SU-DHL-6 (cell line): ENCODE measurements around the gene WFDC1.

Experiments
- H2AFZ ChIP-seq: fragments of 200-600 bp; sonication (generic); 2 replicates; pipeline ENCODE4 v1.6.1; 2014; ENCODE audit warnings: low read depth, mild to moderate bottlenecking, moderate library complexity, mixed read lengths, antibody characterized with exemption, low read length; ENCODE audit not compliant: severe bottlenecking
- H3F3A ChIP-seq: fragments of 200-600 bp; shearing (Covaris generic); 2 replicates; pipeline ENCODE4 v1.6.0; 2016; ENCODE audit warnings: antibody characterized with exemption, mild to moderate bottlenecking; ENCODE audit not compliant: insufficient read depth
- H3K27ac ChIP-seq: fragments of 200-600 bp; sonication (generic); 2 replicates; pipeline ENCODE4 v1.5.1; 2016; ENCODE audit warnings: low read depth, mild to moderate bottlenecking, low read length, moderate library complexity, mixed read lengths
- H3K27me3 ChIP-seq: fragments of 200-600 bp; sonication (generic), shearing (Covaris generic); 2 replicates; pipeline ENCODE4 v1.6.0; 2014; ENCODE audit warnings: mild to moderate bottlenecking, low read length
- H3K36me3 ChIP-seq: fragments of 200-600 bp; sonication (generic); 2 replicates; pipeline ENCODE4 v1.6.1; 2014; ENCODE audit warnings: mild to moderate bottlenecking, low read length, mixed read lengths
- H3K4me2 ChIP-seq: fragments of 300-600, 200-600 bp; shearing (Covaris generic), sonication (generic); 2 replicates; pipeline ENCODE4 v1.6.0; 2014; ENCODE audit warnings: low read length, low read depth, mild to moderate bottlenecking; ENCODE audit not compliant: poor library complexity, severe bottlenecking
- H3K4me3 ChIP-seq: fragments of 200-600 bp; sonication (generic); 2 replicates; pipeline ENCODE4 v1.5.1; 2014; ENCODE audit warnings: antibody characterized with exemption, low read length, mild to moderate bottlenecking, mixed read lengths; ENCODE audit not compliant: insufficient read depth, poor library complexity, severe bottlenecking
- H3K79me2 ChIP-seq: fragments of 200-600 bp; sonication (generic); 2 replicates; pipeline ENCODE4 v1.6.1; 2014; ENCODE audit warnings: mild to moderate bottlenecking, low read length, moderate library complexity; ENCODE audit not compliant: insufficient read depth
- H3K9ac ChIP-seq: fragments of 200-600 bp; sonication (generic); 2 replicates; pipeline ENCODE4 v1.7.0; 2014; ENCODE audit warnings: mild to moderate bottlenecking, low read length
- H3K9me2 ChIP-seq: fragments of 200-600 bp; sonication (generic); replicated peaks from 2 replicates; pipeline ENCODE4 v1.6.1; 2014; ENCODE audit warnings: low read length; ENCODE audit not compliant: insufficient read depth
- H3K9me3 ChIP-seq: fragments of 200-600 bp; sonication (generic); 2 replicates; pipeline ENCODE4 v1.6.1; 2014; ENCODE audit warnings: low read length, mixed read lengths; ENCODE audit not compliant: insufficient read depth
- H4K20me1 ChIP-seq: fragments of 200-600 bp; sonication (generic); 2 replicates; pipeline ENCODE4 v1.6.1; 2014; ENCODE audit warnings: low read depth, mild to moderate bottlenecking, antibody characterized with exemption, low read length, moderate library complexity, mixed read lengths
- CTCF ChIP-seq: fragments of 200-600 bp; sonication (generic); IDR thresholded peaks from one replicate; pipeline ENCODE4 v1.5.1; 2017; ENCODE audit warnings: antibody characterized with exemption, mild to moderate bottlenecking, low read length, moderate library complexity; ENCODE audit not compliant: insufficient read depth, poor library complexity, severe bottlenecking
- EZH2phosphoT487 ChIP-seq: fragments of 200-600 bp; sonication (generic), shearing (Covaris generic); conservative IDR thresholded peaks from 2 replicates; pipeline ENCODE4 v1.6.1; 2018; ENCODE audit warnings: mild to moderate bottlenecking, antibody characterized with exemption, low read length, moderate library complexity, mixed read lengths

The WFDC1 gene

GRCh38 chr16:84370723-84371552 is 76.3 kb downstream of the WFDC1 start:
- no peaks in the 10 kb centered on the region for H3K36me3 ChIP-seq
- H3K27me3 ChIP-seq, result no peaks in the 10 kb centered on the region
- no peak overlapping the region for H3K9ac ChIP-seq
- H3K9me2 ChIP-seq, result no peaks in the 10 kb centered on the region
- no peak overlapping the region for H3K4me2 ChIP-seq
- H3K27ac ChIP-seq, result no peak overlapping the region
- H3K9me3 ChIP-seq, result no peaks in the 10 kb centered on the region
- H4K20me1 ChIP-seq, result no peaks in the 10 kb centered on the region
- H3F3A ChIP-seq, result no peaks in the 10 kb centered on the region
- H2AFZ ChIP-seq, result no peak overlapping the region
- H3K4me3 ChIP-seq, result no peak overlapping the region
- H3K79me2 ChIP-seq, result no peaks in the 10 kb centered on the region
- TF ChIP-seq CTCF (no peak), EZH2phosphoT487 (no peak)

- H3K27ac ChIP-seq, result no peak overlapping the region
- H3K4me3 ChIP-seq, result no peak overlapping the region
- no peak for TF ChIP-seq EZH2phosphoT487
- TF ChIP-seq CTCF, result no peak
- H3F3A ChIP-seq, result no peaks in the 10 kb centered on the region
- H3K9ac ChIP-seq, result no peak overlapping the region
- H3K9me2 ChIP-seq, result no peaks in the 10 kb centered on the region
- H3K36me3 ChIP-seq, result no peaks in the 10 kb centered on the region
- H3K9me3 ChIP-seq, result no peaks in the 10 kb centered on the region
- no peak overlapping the region for H3K4me2 ChIP-seq
- no peaks in the 10 kb centered on the region for H3K79me2 ChIP-seq
- no peaks in the 10 kb centered on the region for H3K27me3 ChIP-seq
- no peaks in the 10 kb centered on the region for H4K20me1 ChIP-seq
- no peak overlapping the region for H2AFZ ChIP-seq
These were observed 76.8 kb downstream of the WFDC1 start for GRCh38 chr16:84371553-84371865.

GRCh38 chr16:84373907-84374489 is 79.3 kb downstream of the WFDC1 start:
- Histone ChIP-seq H3K9me2 (no peaks in the 10 kb centered on the region), H3K36me3 (no peaks in the 10 kb centered on the region), H2AFZ (no peak overlapping the region), H3K27me3 (no peaks in the 10 kb centered on the region), H3K4me3 (no peak overlapping the region), H3K9me3 (no peaks in the 10 kb centered on the region), H3F3A (no peaks in the 10 kb centered on the region), H3K27ac (no peak overlapping the region), H4K20me1 (no peaks in the 10 kb centered on the region), H3K4me2 (no peak overlapping the region), H3K9ac (no peak overlapping the region), H3K79me2 (no peaks in the 10 kb centered on the region)
- TF ChIP-seq CTCF (no peak), EZH2phosphoT487 (no peak)
